HG02870 (cell line): ENCODE data around the gene SELENOM.
A peak's percentile ranks its signal among the peaks of the same experiment; 100 is the strongest.

Experiments used
- ATAC-seq: cut with Tn5 transposase; IDR thresholded peaks from one replicate; pipeline ENCODE4 v1.9.1; 2021; ENCODE audit warnings: mild to moderate bottlenecking, moderate library complexity; ENCODE audit not compliant: unreplicated experiment

The SELENOM gene

DNA sequence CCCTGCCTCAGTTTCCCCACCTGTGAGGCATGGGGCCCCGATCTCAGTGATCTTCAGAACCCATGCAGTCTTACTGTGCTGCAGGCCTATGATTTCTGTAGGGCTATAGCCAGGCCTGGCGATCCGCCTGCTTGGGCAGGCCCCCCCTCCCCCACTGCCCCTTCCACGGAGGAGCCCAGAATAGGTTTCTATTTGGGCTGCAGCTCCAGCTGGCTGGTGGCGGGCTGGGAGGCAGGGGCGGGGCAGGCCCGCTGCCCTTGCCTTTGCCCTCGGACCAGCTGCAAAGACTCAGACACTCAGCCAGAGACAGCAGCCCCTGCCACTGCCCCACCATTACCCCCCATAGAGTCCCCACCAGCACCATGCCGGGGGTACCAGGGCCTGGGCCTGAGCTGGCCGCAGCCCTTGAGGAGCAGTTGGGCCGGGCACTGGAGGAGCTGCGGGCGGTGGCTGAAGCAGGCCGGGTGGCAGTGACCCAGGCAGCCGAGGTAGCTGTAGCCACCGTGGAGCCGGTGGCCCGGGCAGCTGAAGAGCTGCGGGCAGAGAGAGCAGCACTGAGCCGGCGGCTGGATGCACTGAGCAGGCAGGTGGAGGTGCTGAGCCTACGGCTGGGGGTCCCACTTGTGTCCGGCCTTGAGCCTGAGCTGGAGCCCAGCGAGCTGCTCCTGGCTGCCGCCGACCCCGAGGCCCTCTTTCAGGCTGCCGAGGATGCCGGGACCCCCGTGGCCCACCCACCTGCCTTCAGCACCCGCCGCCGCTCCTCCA lies 14.1 kb downstream of the SELENOM start:
- no peak for ATAC-seq

DNA sequence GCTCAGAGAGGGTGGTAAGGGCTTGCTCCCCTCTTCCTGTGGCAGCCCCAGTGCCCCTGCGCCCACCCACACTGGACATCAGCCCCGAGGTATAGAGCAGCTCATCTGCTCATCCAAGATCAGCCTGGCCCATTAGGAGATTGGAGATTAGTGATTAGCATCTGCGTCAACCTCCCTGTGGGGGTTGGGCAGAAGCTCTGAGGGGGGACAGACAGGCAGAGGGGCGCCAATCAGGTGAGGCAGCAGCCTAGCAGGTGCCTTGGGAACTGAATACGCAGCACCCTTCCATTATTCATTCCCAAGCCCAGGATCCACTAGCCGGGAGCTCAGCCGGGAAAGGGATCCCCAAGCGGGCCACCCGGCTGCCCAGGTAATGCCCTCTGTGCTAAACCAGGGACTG lies 15.2 kb downstream of the SELENOM start:
- no peak for ATAC-seq

DNA sequence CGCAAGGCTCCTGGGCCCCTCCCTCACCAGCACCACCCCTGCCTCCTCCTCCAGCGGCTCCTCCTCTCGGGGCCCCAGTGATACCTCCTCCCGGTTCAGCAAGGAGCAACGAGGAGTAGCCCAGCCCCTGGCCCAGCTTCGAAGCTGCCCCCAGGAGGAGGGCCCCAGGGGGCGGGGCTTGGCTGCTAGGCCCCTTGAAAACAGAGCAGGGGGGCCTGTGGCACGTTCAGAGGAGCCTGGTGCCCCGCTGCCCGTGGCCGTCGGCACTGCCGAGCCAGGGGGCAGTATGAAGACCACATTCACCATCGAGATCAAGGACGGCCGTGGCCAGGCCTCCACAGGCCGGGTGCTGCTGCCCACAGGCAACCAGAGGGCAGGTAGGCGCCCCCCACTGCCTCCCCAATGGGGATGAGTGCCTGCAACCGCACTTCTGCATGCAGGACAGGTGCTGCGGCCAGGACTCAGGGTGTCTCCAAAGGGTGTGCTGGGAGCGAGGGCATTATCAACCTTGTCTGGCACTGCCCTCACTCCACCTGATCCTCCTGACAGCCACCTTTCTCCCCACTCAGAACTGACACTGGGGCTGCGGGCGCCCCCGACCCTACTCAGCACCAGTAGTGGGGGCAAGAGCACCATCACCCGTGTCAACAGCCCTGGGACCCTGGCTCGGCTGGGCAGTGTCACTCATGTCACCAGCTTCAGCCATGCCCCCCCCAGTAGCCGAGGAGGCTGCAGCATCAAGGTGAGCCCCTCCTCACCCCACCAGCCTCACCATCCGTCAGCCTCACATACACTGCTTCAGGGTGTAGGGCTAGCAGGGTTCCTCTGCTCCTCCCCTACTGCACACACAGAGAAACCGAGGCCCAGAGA lies 16.0 kb downstream of the SELENOM start:
- ATAC-seq = no peak

DNA sequence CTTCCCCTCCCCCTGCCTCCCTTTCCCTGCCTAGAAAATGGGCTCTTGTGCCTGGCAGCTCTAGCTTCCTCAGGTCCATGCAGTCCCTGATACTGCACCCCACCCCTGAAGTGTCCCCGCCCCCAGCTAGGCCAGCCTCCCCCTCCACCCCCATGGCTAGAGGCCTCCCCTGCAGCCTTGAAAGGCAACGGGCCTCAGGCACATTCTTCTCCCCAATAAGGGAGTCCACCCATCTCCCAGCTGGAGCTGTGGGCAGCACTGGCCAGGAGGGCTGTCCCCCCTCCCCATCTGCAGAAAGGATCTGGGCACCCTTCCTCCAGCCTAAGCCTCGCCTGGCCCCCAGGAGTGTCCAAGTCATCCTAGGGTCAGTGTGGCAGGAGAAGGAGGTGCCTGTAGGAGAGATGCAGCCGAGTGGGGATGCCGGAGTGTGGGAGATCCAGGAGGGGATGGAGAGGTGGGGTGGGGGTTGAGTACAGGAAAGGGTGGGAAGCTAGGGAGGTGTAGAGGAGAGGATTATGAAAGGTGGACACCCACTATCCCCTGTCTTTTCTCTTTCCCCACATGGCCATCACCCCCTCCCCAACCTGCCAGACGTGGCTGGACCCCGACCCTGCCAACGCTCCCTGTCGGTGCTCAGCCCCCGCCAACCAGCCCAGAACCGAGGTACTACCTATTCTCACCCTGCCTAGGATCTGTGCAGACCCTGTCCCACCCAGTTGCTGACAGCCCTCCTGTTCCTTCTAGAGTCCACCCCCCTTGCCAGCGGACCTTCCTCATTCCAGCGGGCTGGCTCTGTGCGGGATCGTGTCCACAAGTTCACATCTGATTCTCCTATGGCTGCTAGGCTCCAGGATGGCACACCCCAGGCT lies 16.9 kb downstream of the SELENOM start:
- no peak for ATAC-seq

DNA sequence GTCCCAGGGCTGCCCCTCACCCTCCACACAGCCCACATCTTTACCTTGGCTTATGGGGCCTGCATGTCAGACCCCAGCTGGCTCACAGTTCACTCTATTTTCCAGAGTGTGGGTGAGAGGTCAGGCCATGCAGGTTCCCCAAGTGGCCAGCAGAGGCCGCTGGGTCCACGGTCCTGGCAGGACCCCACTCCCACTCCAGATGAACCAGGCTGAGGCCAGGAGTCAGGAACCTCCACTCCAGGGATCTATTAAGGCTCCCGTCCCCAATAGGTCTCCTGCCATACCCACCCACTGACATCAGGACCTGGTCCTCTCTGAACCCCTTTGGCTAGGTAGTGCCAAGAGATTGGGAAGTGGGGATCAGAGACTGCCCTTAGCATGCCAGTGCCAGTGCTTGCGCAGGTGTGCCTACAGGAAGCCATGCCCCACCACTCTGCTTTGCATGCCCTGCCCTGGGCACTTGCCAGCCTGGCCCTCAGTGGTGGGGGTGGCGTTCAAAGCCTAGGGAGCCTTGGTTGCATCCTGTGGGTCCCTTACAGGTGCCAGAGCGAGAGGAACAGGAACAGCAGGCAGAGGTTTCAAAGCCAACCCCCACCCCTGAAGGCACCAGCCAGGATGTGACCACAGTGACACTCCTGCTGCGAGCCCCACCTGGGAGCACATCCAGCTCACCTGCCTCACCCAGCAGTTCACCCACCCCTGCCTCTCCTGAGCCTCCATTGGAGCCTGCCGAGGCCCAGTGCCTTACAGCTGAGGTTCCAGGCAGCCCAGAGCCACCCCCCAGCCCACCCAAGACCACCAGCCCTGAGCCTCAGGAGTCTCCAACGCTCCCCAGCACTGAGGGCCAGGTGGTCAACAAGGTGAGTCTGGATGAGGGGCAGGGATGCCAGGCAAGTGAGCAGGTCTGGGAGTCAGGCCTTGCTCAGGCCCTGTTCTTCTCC lies 17.9 kb downstream of the SELENOM start:
- ATAC-seq = no peak

DNA sequence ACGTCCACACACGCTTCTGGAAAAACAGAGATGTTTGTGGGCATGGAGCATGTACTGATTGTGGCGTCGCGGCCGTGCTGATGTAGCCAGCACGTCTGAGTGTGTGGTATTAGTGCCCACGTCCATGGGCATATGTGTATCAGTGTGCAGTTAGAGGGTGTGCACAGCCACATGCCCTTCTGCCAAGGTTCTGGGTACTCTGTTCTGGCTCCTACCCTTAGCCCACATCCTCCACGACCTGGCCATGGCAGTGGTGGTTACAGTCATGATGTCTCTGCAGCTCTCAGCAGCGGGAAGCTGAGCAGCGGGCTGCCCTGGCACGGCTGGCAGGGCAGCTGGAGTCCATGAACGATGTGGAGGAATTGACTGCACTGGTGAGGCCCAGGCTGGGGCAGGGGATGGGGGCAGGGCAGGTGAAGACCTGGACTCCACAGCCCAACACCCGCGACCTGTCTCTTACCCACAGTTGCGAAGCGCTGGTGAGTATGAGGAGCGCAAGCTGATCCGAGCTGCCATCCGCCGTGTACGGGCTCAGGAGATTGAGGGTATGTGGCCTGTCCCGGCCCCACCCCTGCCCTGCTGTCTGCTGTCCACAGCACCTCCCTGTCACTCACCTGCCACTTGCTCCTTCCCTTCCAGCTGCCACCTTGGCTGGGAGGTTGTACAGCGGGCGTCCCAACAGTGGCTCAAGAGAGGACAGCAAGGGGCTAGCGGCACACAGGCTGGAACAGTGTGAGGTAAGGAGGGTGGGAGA lies 19.0 kb downstream of the SELENOM start:
- ATAC-seq = no peak

DNA sequence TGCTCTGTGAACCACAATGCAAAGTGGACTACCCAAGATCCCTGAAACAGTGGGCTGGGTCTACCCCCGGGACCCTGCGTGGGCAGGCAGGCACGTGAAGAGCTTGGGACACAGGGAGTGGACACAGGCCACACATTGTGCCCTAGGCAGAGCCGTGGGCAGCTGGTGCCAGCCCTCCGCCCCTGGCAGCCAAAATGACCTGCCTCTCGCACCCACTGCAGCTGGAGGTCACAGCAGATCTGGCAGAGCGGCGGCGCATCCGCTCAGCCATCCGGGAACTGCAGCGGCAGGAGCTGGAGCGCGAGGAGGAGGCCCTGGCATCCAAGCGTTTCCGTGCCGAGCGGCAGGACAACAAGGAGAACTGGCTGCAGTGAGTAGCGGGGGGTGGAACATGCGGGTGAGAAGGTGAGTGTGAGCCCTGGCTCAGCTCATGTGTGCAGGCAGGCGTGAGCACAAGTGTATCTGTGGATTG lies 19.6 kb downstream of the SELENOM start:
- ATAC-seq = no peak

DNA sequence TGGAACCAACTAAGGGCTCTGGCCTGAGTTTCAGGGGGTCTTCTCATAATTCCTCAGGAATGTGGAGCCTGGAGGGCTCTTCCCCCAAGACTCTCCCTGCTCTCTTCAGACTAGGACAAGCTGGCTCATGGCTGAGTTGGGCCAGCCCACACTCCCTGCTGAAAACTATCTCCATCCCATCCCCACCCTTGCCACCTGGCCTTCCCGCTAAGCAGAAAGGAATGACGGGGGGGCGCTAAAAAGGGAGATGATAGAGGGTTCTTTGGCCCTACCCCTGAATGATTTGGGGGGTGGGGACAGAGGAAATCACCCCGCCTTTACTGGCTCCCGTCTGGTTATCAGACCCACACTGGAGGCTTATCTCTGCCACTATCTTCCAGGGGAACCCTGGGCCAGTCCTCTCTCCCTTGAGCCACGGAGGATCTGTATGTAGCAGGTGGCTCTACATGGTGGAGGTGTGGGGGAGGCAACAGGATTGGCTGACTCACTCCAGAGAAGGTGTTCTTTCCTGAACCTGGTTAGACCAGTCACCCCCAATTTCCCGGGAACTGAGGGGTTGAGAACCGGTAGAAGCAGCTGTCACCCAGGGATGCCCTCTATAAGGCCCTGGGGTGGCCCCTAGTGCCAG lies 20.6 kb downstream of the SELENOM start:
- no peak for ATAC-seq

DNA sequence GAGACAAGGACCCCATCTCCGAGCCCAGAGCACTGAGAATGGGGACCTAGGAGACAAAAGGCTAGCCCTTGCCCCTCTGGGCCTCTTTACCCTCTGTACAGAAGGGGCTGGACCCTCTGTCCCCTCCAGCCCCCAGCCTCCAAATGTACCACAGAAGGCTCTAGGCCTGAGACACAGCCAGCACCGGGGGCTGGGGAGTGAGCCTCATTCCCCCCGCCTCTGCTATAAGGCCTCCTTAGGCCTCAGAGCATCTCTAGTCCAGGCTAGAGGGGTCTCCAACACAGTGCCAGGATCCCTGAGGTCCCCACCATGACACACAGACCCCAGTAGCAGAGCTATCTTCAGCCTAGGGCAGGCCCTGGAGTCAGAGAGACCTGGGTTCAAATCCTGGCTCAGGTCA lies 21.4 kb downstream of the SELENOM start:
- ATAC-seq = no peak

DNA sequence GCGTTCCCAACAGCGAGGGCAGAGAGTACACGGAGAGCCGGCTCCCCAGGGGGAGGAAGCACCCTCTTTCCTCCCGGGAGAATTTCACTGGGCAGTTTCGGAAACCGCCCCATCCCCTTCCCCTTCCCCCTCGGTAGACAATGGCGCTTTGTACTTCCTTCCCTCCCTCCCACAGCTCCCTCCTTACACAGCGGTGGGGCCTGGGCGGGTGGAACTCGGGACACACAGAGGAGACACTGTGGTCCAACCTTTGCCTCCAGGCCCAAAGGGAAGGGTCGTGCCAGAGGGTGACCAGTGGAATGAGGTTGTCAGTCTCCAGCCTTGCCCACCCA lies 21.9 kb downstream of the SELENOM start:
- no peak for ATAC-seq

DNA sequence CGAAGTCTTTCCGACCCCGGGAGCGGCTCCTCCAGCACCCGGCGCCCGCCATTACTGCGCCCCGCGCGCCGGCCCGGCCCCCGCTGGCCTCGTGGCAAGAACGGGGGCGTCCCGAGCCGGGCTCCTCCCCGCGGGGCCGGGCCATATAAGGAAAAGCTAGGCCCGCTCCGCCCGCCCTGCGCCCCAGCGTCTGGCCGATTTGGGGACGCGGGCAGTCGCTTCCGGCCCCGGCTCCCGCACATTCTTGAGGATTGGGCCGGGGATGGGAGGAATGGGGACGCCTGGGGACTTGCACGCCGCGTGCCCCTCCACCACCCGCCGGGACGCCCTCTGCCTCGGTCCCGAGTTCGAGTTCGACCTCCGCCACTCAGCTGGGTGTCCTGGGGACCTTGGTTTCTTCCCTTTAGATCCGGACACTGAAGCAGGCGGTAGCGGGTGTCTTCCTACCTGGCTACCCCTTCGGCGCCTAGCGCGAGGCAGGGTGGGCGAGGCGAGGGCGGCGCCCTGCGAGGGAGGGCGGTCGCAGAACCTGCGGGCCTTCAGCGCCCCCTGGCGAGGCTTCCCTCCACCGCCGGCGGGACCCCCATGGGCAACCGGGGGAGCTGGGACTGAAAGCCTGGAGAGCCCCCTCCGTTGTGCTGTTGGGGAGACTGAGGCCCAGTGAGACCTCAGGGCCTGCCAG lies 22.4 kb downstream of the SELENOM start:
- peak; percentile 54 for ATAC-seq

DNA sequence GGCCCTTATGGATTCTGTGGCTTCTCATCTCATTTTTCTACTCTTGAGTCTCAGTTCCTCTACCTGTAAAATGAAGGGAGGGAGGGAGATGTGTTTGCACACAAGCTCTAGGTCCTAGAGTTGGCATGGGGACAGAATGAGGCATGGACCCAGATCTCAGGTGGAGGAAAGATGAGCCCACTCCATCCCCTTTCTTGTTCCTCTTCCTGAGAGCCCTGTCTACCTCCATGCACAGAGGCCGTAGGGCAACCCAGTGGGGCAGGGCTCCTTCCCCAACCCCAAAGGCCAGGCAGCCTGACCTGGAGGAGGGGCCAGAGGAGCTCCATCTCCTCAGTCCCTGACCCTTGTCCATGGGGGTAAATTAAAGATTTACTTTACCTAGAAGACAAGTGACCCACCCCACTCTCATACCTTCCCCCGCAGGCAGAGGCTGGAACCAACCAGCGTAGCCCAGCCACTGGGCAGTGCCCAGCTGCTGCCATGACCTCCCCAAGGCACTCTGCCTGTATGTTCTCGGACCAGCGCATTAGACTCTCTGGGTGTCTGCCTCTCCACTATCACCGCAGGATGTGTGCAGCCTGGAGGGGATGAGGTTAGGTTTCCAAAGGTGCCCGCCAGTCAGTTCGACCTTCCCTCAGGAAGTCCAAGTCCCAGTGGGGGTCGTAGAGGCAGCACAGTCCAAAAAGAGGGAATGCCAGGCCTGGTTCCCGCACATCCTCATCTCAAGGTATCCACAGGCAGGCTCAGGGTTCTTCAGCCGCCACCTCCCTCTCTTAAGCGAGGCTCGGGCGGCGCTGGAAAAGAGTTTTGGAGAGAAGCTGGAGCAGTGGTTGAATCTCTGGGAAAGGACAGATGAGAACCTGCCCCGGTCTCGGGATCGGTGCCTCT lies 23.2 kb downstream of the SELENOM start:
- ATAC-seq = no peak

DNA sequence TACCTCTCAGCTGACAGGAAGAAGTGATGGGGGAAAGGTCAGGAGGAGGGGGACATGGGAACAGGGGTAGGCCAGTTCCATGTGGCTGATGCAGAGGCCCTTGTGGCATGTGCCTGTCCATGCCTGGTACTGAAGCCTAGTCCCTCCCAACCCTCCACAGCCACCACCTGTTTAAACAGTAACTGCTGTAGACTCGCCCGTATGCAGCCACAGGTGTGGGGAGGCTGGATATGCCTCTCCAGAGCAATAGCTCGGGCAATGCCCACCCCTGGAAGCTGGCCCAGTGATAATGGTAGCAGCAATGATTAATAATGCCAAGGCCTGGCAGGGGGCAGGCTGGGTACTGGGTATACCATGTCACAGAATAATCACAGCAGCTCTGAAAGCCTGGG lies 24.0 kb downstream of the SELENOM start:
- no peak for ATAC-seq

DNA sequence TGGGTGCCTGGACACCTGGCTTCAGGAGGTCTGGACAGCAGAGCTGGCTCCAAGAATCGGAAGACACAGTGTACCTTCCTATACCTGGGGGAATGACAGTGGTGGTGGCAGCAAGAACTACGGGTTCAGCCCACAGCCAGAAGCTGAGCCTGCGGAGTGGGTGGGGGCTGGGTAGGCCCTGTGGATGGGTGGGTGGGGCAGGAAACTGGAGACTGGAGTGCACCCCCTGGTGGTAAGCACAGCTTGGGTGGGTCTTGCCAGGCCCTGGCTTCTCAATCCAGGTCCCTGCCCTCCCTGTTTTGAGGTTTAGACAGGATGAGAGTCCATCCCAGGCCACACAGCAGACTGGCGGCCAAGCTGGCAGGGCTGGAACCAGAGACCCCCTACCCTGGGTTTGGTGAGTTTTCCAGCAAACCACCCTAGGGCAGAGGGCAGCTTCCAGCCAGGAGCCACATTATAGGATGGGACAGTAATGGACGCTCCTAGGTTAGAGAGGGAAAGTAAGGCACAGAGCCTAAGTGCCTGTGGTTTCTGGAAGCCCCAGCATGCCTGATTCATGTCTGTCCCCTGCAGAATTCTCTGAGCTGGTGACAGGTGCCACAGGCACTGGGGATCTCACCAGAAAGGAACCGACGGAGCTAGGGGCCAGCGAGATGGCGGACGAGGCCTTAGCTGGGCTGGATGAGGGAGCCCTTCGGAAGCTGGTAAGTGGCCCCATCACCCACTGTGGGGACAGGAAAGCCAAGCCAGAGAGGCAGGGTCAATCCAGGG lies 24.6 kb downstream of the SELENOM start:
- ATAC-seq = no peak

DNA sequence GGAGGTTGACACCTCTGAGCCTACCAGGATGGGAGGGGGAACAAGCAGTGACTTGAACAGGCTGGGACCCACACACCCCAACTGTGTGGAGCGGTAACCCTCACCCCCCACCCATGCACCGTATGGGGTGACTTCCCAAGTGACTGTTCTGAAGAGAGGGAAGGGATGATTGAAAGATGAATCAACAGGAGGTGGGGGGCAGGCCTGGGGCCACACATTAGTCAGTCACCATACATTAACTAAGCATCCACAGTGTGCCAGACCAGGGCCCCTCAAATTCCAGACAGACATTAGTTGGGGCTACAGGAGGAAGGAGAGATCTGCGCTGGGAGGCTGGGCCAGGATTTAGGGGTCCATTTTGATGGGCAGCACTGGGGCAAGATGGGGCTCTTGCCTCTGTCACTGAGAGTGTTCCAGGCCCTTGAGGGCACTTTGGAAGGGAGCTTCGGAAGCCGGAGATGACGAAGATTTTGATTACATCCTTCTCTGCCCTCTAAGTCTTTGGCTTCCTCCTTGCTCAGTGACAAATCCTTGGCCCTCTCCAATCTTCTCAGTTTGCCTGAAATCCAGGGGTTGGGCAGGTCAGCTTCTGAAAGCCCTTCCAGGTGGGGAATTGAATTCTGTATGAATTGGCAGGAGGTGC lies 25.3 kb downstream of the SELENOM start:
- no peak for ATAC-seq
